Natural killer cell (primary cell): ENCODE measurements around the gene EMSY. TPM values are rescaled to one million over a fixed set of nuclear protein-coding genes. Genes with fewer than 3 reads are reported as not detected.
"Not testable (repeated sequence)": the region's sequence is repeated elsewhere in the genome, so short reads cannot be mapped to it uniquely, and the experiment has no call there.

Experiments used
- ATAC-seq, 3 donors: fragments of 150-1000 bp in 2 of 3; fragments of 200-7000 bp in 1 of 3; cut with Tn5 transposase; 1 replicate in 1 of 3; 2 replicates in 2 of 3; pipeline ENCODE4 v1.10.0; 2021; ENCODE audit warnings: mild to moderate bottlenecking in 2 of 3, moderate library complexity in 2 of 3
- DNase-seq, 2 donors: peaks; one replicate each; pipeline versions ENCODE4 v3.0.0 to v3.0.0-alpha.2; 2013 to 2021; ENCODE audit warnings: mixed read lengths in 1 of 2
- H3K27ac ChIP-seq: one replicate; pipeline ENCODE4 v1.5.1; 2013; ENCODE audit warnings: mild to moderate bottlenecking, low read length
- H3K27me3 ChIP-seq: one replicate; pipeline ENCODE4 v1.6.1; 2013; ENCODE audit warnings: low read length; ENCODE audit not compliant: control insufficient read depth, insufficient read depth
- H3K36me3 ChIP-seq: one replicate; pipeline ENCODE4 v1.6.1; 2013; ENCODE audit warnings: low read length; ENCODE audit not compliant: control insufficient read depth, insufficient read depth
- H3K4me1 ChIP-seq: one replicate; pipeline ENCODE4 v1.6.1; 2013; ENCODE audit warnings: low read length; ENCODE audit not compliant: control insufficient read depth, insufficient read depth
- H3K4me3 ChIP-seq: one replicate; pipeline ENCODE4 v1.5.1; 2013; ENCODE audit warnings: low read length
- H3K9me3 ChIP-seq: one replicate; pipeline ENCODE4 v1.6.1; 2013; ENCODE audit warnings: low read length; ENCODE audit not compliant: control insufficient read depth, insufficient read depth
- H3K27ac Mint-ChIP-seq, 2 donors: one replicate each; pipeline ENCODE4 v1.8.0; 2022; ENCODE audit warnings: mild to moderate bottlenecking in 2 of 2, mixed read lengths in 2 of 2, moderate library complexity in 1 of 2
- H3K27me3 Mint-ChIP-seq, 2 donors: one replicate each; pipeline ENCODE4 v1.8.0; 2022; ENCODE audit warnings: low read depth in 2 of 2, mixed read lengths in 2 of 2
- H3K36me3 Mint-ChIP-seq: one replicate; pipeline ENCODE4 v1.8.0; 2022; ENCODE audit warnings: mixed read lengths
- H3K4me1 Mint-ChIP-seq, 2 donors: one replicate each; pipeline ENCODE4 v1.8.0; 2022; ENCODE audit warnings: mixed read lengths in 2 of 2
- H3K4me3 Mint-ChIP-seq: one replicate; pipeline ENCODE4 v1.8.0; 2022; ENCODE audit warnings: mild to moderate bottlenecking, moderate library complexity, mixed read lengths
- H3K9me3 Mint-ChIP-seq, 2 donors: one replicate each; pipeline ENCODE4 v1.8.0; 2022; ENCODE audit warnings: mixed read lengths in 2 of 2
- CTCF ChIP-seq: fragments of 200-600 bp; IDR thresholded peaks from one replicate; pipeline ENCODE4 v1.8.0; 2022; ENCODE audit warnings: antibody characterized with exemption
- WGBS: methylation state at CpG from one replicate; pipeline ENCODE4 v1.1.7; 2013; ENCODE audit warnings: missing lambda C conversion rate; ENCODE audit not compliant: insufficient coverage; 5-methylcytosine and 5-hydroxymethylcytosine counted together
- intact Hi-C: fragments of 100-400 bp; cut with micrococcal nuclease; formaldehyde crosslinking; loops from one replicate; pipeline ENCODE4 v1.14.2; 2022
- total RNA-seq, 4 donors: library from RNA; stranded (reverse); fragments of 120-200 nt in 1 of 4; gene quantifications; one replicate each; pipeline versions ENCODE4 v1.2.3 to v1.2.4, GENCODE V29; 2013 to 2022

EMSY gene
- total RNA-seq, 3 donors from 2014 or later (not counting 1 experiment from before 2014, with no cell fraction given) = 36.0 to 43.8 (median 39.4) TPM

GRCh38 chr11:76592025-76592914 is 147.5 kb downstream of the EMSY start:
- no peak overlapping the region for H3K27ac ChIP-seq
- peaks cover 10% of the 10 kb centered on the region for H3K4me1 ChIP-seq
- peaks cover 5 to 10% of the 10 kb centered on the region in 2 donors for H3K4me1 Mint-ChIP-seq
- H3K9me3 Mint-ChIP-seq = no peaks in the 10 kb centered on the region
- H3K36me3 Mint-ChIP-seq = no peaks in the 10 kb centered on the region
- intact Hi-C loops = no loop called here
- ATAC-seq (no peak), DNase-seq (no peak)
- TF ChIP-seq CTCF = no peak
- 75% methylated on average over 17 of the region's 17 CpGs for WGBS
- H3K27ac Mint-ChIP-seq = no peak overlapping the region
- H3K27me3 Mint-ChIP-seq = peaks cover 0 to 7% of the 10 kb centered on the region in 2 donors
- H3K36me3 ChIP-seq = no peaks in the 10 kb centered on the region
- no peaks in the 10 kb centered on the region for H3K27me3 ChIP-seq
- H3K4me3 ChIP-seq = no peak overlapping the region
- H3K9me3 ChIP-seq = no peaks in the 10 kb centered on the region
- no peak overlapping the region for H3K4me3 Mint-ChIP-seq

- no peak for ATAC-seq
- H3K4me3 Mint-ChIP-seq = no peak overlapping the region
- H3K27me3 Mint-ChIP-seq = peaks cover 0 to 7% of the 10 kb centered on the region in 2 donors
- DNase-seq = no peak
- Histone ChIP-seq H3K27me3 (no peaks in the 10 kb centered on the region), H3K4me1 (peaks cover 10% of the 10 kb centered on the region), H3K27ac (no peak overlapping the region), H3K9me3 (no peaks in the 10 kb centered on the region), H3K36me3 (no peaks in the 10 kb centered on the region), H3K4me3 (no peak overlapping the region)
- H3K4me1 Mint-ChIP-seq = peaks cover 4 to 9% of the 10 kb centered on the region in 2 donors
- H3K36me3 Mint-ChIP-seq = no peaks in the 10 kb centered on the region
- no peak overlapping the region for H3K27ac Mint-ChIP-seq
- WGBS = 87% methylated on average over 3 of the region's 3 CpGs
- intact Hi-C loops = no loop called here
- no peak for TF ChIP-seq CTCF
- H3K9me3 Mint-ChIP-seq = no peaks in the 10 kb centered on the region
These were observed 148.1 kb downstream of the EMSY start for GRCh38 chr11:76592961-76593360.

- H3K27me3 ChIP-seq, H3K27ac ChIP-seq, H3K27ac Mint-ChIP-seq, H3K36me3 Mint-ChIP-seq, H3K27me3 Mint-ChIP-seq, intact Hi-C loops, H3K4me1 Mint-ChIP-seq, H3K9me3 ChIP-seq, H3K4me3 ChIP-seq, DNase-seq, H3K4me1 ChIP-seq, H3K9me3 Mint-ChIP-seq, H3K4me3 Mint-ChIP-seq, ATAC-seq, H3K36me3 ChIP-seq: not testable (repeated sequence)
- WGBS = 89% methylated on average over 4 of the region's 4 CpGs
These were observed 150.3 kb downstream of the EMSY start for GRCh38 chr11:76595091-76595490.

GRCh38 chr11:76596652-76597051 is 151.8 kb downstream of the EMSY start:
- Mint-ChIP-seq H3K27ac (no peak overlapping the region), H3K4me3 (no peak overlapping the region), H3K4me1 (no peaks in the 10 kb centered on the region), H3K36me3 (no peaks in the 10 kb centered on the region), H3K9me3 (no peaks in the 10 kb centered on the region), H3K27me3 (peaks cover 4 to 10% of the 10 kb centered on the region in 2 donors)
- DNase-seq = no peak
- intact Hi-C loops = no loop called here
- ATAC-seq = no peak
- Histone ChIP-seq H3K27ac (no peak overlapping the region), H3K4me1 (no peaks in the 10 kb centered on the region), H3K36me3 (no peaks in the 10 kb centered on the region), H3K4me3 (no peak overlapping the region), H3K27me3 (no peaks in the 10 kb centered on the region), H3K9me3 (no peaks in the 10 kb centered on the region)
- WGBS = 86% methylated on average over 11 of the region's 11 CpGs
- TF ChIP-seq CTCF = no peak
